Measurements from ENCODE around the gene ZKSCAN1. TPM values are rescaled to one million over a fixed set of nuclear protein-coding genes. Genes with fewer than 3 reads are reported as not detected.
"Not testable (repeated sequence)": the region's sequence is repeated elsewhere in the genome, so short reads cannot be mapped to it uniquely, and the experiment has no call there.

ZKSCAN1 gene
- total RNA-seq, 1 experiment from 2014 or later = 69.5 TPM

DNA sequence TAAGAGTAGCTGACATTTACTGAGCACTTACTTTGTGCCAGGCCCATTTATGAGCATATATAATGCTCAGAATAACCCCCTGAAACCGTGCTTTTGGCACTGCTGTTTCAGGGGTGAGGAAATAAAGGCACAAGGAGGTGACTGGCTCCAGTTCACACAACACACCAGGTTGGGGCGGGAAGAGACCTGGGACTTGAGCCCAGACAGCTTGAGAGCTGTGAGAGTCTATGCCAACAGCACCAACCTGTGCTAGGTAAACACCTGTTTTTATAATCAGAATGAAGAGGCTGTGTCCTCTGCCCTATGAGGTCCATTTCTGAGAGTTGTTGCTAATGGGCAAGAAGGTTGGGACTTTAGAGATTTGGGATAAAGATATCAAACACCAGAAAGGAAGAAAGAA, 30.8 kb upstream of the ZKSCAN1 start:
- H3K9me3 ChIP-seq (ENCODE audit: low read depth, low read length, poor library complexity, severe bottlenecking) = no peaks in the 10 kb centered on the region
- no peaks in the 10 kb centered on the region for H3K36me3 ChIP-seq (ENCODE audit: insufficient read depth, low read length, poor library complexity, severe bottlenecking)
- H3K4me3 ChIP-seq (ENCODE audit: low read depth, low read length, poor library complexity, severe bottlenecking) = no peak overlapping the region
- POLR2A ChIA-PET (ENCODE audit: low non-redundant PET) = no interaction called here
- TF ChIP-seq, protein P1, sequence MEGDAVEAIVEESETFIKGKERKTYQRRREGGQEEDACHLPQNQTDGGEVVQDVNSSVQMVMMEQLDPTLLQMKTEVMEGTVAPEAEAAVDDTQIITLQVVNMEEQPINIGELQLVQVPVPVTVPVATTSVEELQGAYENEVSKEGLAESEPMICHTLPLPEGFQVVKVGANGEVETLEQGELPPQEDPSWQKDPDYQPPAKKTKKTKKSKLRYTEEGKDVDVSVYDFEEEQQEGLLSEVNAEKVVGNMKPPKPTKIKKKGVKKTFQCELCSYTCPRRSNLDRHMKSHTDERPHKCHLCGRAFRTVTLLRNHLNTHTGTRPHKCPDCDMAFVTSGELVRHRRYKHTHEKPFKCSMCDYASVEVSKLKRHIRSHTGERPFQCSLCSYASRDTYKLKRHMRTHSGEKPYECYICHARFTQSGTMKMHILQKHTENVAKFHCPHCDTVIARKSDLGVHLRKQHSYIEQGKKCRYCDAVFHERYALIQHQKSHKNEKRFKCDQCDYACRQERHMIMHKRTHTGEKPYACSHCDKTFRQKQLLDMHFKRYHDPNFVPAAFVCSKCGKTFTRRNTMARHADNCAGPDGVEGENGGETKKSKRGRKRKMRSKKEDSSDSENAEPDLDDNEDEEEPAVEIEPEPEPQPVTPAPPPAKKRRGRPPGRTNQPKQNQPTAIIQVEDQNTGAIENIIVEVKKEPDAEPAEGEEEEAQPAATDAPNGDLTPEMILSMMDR (conservative IDR thresholded peaks at IDR 0.05; ENCODE audit: low read depth, low read length) = no peak
- no peak for TF ChIP-seq EZH2 (IDR thresholded peaks at IDR 0.05; ENCODE audit: borderline replicate concordance, low read depth, low read length, poor library complexity, severe bottlenecking)
- no TSS peak for BruUV-seq (replicated peaks)
- CTCF ChIA-PET = no interaction called here
- H3K27me3 ChIP-seq (replicated peaks; ENCODE audit: insufficient read depth, low read depth, low read length, poor library complexity) = no peaks in the 10 kb centered on the region
- H3K27ac ChIP-seq (ENCODE audit: low read depth, low read length, poor library complexity, severe bottlenecking) = no peak overlapping the region
- DNase-seq (ENCODE audit: low spot score) = no peak
- no peaks in the 10 kb centered on the region for H3K4me1 ChIP-seq (ENCODE audit: insufficient read depth, low read length, poor library complexity, severe bottlenecking)
- intact Hi-C loops (cut with micrococcal nuclease; ENCODE audit: unreplicated experiment) = no loop called here

DNA sequence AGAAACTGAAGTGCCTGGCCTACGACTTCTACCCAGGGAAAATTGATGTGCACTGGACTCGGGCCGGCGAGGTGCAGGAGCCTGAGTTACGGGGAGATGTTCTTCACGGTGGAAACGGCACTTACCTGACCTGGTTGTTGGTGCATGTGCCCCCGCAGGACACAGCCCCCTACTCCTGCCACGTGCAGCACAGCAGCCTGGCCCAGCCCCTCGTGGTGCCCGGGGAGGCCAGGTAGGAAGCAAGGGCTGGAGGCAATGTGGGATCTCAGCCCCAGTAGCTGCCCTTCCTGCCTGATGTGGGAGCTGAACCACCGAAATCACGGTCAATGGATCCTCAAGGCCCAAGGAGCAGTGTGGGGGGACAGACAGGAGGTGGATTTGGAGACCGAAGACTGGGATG, 28.1 kb upstream of the ZKSCAN1 start:
- POLR2A ChIA-PET (ENCODE audit: low non-redundant PET); H3K9me3 ChIP-seq (ENCODE audit: low read depth, low read length, poor library complexity, severe bottlenecking); BruUV-seq (replicated peaks); H3K27ac ChIP-seq (ENCODE audit: low read depth, low read length, poor library complexity, severe bottlenecking); intact Hi-C loops (cut with micrococcal nuclease; ENCODE audit: unreplicated experiment); H3K27me3 ChIP-seq (replicated peaks; ENCODE audit: insufficient read depth, low read depth, low read length, poor library complexity); H3K36me3 ChIP-seq (ENCODE audit: insufficient read depth, low read length, poor library complexity, severe bottlenecking); H3K4me3 ChIP-seq (ENCODE audit: low read depth, low read length, poor library complexity, severe bottlenecking); DNase-seq (ENCODE audit: low spot score); CTCF ChIA-PET; H3K4me1 ChIP-seq (ENCODE audit: insufficient read depth, low read length, poor library complexity, severe bottlenecking): not testable (repeated sequence)

DNA sequence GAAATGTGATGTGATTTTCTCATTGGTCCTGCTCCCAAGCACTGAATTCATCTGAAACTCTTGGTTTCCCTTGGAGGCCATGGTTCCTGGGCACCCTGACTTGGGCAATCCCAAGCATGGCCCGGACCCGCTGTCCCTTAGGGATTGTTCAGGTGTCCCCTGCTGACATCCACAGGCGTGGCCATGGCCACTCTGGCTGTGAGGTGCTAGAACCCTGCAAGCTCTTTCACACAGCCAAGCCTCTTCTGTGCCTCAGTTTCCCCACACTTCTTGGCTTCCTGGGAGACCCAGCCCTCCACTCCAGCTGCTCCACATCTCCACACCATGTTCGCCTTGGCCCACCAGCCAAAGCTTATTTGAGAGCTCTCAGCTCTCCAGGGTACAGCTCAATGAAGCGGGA, 27.6 kb upstream of the ZKSCAN1 start:
- no TSS peak for BruUV-seq (replicated peaks)
- no peak overlapping the region for H3K4me3 ChIP-seq (ENCODE audit: low read depth, low read length, poor library complexity, severe bottlenecking)

DNA sequence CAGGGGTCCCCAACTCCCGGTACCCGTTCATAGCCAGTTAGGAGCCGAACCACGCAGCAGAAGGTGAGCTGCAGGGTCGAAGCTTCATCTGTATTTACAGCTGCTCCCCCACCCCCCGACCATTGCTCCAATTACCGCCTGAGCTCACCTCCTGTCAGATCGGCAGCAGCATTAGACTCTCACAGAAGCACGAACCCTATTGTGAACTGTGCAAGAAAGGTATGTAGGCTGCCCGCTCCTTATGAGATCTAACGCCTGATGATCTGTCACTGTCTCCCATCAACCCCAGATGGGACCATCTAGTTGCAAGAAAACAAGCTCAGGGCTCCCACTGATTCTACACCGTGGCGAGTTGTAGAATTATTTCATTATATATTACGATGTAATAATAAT, 24.9 kb upstream of the ZKSCAN1 start:
- H3K27ac ChIP-seq (ENCODE audit: low read depth, low read length, poor library complexity, severe bottlenecking) = no peak overlapping the region
- no peak for DNase-seq (ENCODE audit: low spot score)
- H3K36me3 ChIP-seq (ENCODE audit: insufficient read depth, low read length, poor library complexity, severe bottlenecking) = no peaks in the 10 kb centered on the region
- ChIA-PET POLR2A (ENCODE audit: low non-redundant PET) (no interaction called here), CTCF (interaction anchor here (0.5 to 2.1 kb wide), 6 partner anchors 9 to 77 kb away, joined by 3 to 9 read pairs (median 4); no protein-coding TSS in a partner anchor)
- no peaks in the 10 kb centered on the region for H3K4me1 ChIP-seq (ENCODE audit: insufficient read depth, low read length, poor library complexity, severe bottlenecking)
- TF ChIP-seq, protein P1 (conservative IDR thresholded peaks at IDR 0.05; ENCODE audit: low read depth, low read length) = no peak
- no peak for TF ChIP-seq EZH2 (IDR thresholded peaks at IDR 0.05; ENCODE audit: borderline replicate concordance, low read depth, low read length, poor library complexity, severe bottlenecking)
- BruUV-seq (replicated peaks) = no TSS peak
- no peaks in the 10 kb centered on the region for H3K9me3 ChIP-seq (ENCODE audit: low read depth, low read length, poor library complexity, severe bottlenecking)
- intact Hi-C loops (cut with micrococcal nuclease; ENCODE audit: unreplicated experiment) = loop anchor here (5.0 kb wide), 3 partner anchors 62 to 227 kb away; partner anchors contain the start of gene PVRIG
- H3K27me3 ChIP-seq (replicated peaks; ENCODE audit: insufficient read depth, low read depth, low read length, poor library complexity) = no peaks in the 10 kb centered on the region
- H3K4me3 ChIP-seq (ENCODE audit: low read depth, low read length, poor library complexity, severe bottlenecking) = peak overlapping the region; percentile 19

More for the DNA sequence above, 27.6 kb upstream of the ZKSCAN1 start:
- no peak for TF ChIP-seq EZH2 (IDR thresholded peaks at IDR 0.05; ENCODE audit: borderline replicate concordance, low read depth, low read length, poor library complexity, severe bottlenecking)
- TF ChIP-seq, protein P1 (conservative IDR thresholded peaks at IDR 0.05; ENCODE audit: low read depth, low read length) = no peak
- CTCF ChIA-PET = no interaction called here
- no peaks in the 10 kb centered on the region for H3K27me3 ChIP-seq (replicated peaks; ENCODE audit: insufficient read depth, low read depth, low read length, poor library complexity)
- H3K9me3 ChIP-seq (ENCODE audit: low read depth, low read length, poor library complexity, severe bottlenecking) = no peaks in the 10 kb centered on the region
- intact Hi-C loops (cut with micrococcal nuclease; ENCODE audit: unreplicated experiment) = no loop called here
- no peak overlapping the region for H3K27ac ChIP-seq (ENCODE audit: low read depth, low read length, poor library complexity, severe bottlenecking)
- DNase-seq (ENCODE audit: low spot score) = no peak
- POLR2A ChIA-PET (ENCODE audit: low non-redundant PET) = no interaction called here
- H3K36me3 ChIP-seq (ENCODE audit: insufficient read depth, low read length, poor library complexity, severe bottlenecking) = no peaks in the 10 kb centered on the region
- no peaks in the 10 kb centered on the region for H3K4me1 ChIP-seq (ENCODE audit: insufficient read depth, low read length, poor library complexity, severe bottlenecking)

DNA sequence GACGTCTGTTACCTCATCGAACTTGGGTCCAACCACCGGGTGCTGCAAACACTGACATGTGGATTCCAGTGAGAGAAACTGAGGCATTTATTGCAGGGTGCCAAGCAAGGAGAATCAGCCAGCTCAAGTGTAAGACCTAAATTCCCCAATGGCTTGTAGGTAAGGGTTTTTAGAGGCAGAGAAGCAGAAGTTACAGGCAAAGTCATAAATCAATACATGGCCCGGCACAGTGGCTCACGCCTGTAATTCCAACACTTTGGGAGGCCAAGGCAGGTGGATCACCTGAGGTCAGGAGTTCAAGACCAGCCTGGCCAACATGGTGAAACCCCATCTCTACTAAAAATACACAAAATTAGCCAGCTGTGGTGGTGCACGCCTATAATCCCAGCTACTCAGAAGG, 23.9 kb upstream of the ZKSCAN1 start:
- BruUV-seq (replicated peaks); H3K9me3 ChIP-seq (ENCODE audit: low read depth, low read length, poor library complexity, severe bottlenecking); H3K36me3 ChIP-seq (ENCODE audit: insufficient read depth, low read length, poor library complexity, severe bottlenecking); H3K27me3 ChIP-seq (replicated peaks; ENCODE audit: insufficient read depth, low read depth, low read length, poor library complexity); H3K4me3 ChIP-seq (ENCODE audit: low read depth, low read length, poor library complexity, severe bottlenecking); POLR2A ChIA-PET (ENCODE audit: low non-redundant PET); DNase-seq (ENCODE audit: low spot score); H3K4me1 ChIP-seq (ENCODE audit: insufficient read depth, low read length, poor library complexity, severe bottlenecking); H3K27ac ChIP-seq (ENCODE audit: low read depth, low read length, poor library complexity, severe bottlenecking): not testable (repeated sequence)
- intact Hi-C loops (cut with micrococcal nuclease; ENCODE audit: unreplicated experiment) = loop anchor here (1.0 to 5.0 kb wide), 4 partner anchors 61 to 226 kb away; partner anchors contain the start of gene PVRIG
- CTCF ChIA-PET = interaction anchor here (0.6 to 2.1 kb wide), 2 partner anchors 66 to 78 kb away, joined by 7 to 9 read pairs; no protein-coding TSS in a partner anchor

Data from A673 (cell line).